Osteoblast (primary cell): Measurements from ENCODE around the gene FKBP7. TPM values are rescaled to one million over a fixed set of nuclear protein-coding genes. Genes with fewer than 3 reads are reported as not detected.
A peak's percentile ranks its signal among the peaks of the same experiment; 100 is the strongest.

Experiments used
- DNase-seq: peaks from one replicate; pipeline ENCODE4 v3.0.0; 2011; ENCODE audit warnings: low spot score, mixed read lengths; ENCODE audit not compliant: insufficient read length; ENCODE audit errors: missing footprints
- H2AFZ ChIP-seq: 2 replicates; pipeline ENCODE4 v1.6.0; 2011; ENCODE audit warnings: mild to moderate bottlenecking, low read length
- H3K27ac ChIP-seq: 2 replicates; pipeline ENCODE4 v1.5.1; 2011; ENCODE audit warnings: mild to moderate bottlenecking, low read depth, low read length, moderate library complexity
- H3K27me3 ChIP-seq: 2 replicates; pipeline ENCODE4 v1.6.0; 2012; ENCODE audit warnings: mild to moderate bottlenecking, control low read depth, inconsistent platforms, low read length, moderate library complexity; ENCODE audit not compliant: insufficient read depth
- H3K36me3 ChIP-seq: 2 replicates; pipeline ENCODE4 v1.5.1; 2011; ENCODE audit warnings: mild to moderate bottlenecking, low read length, control low read depth, moderate library complexity; ENCODE audit not compliant: insufficient read depth
- H3K4me1 ChIP-seq: 2 replicates; pipeline ENCODE4 v1.5.1; 2011; ENCODE audit warnings: mild to moderate bottlenecking, low read length, control low read depth, moderate library complexity; ENCODE audit not compliant: insufficient read depth
- H3K4me2 ChIP-seq: 2 replicates; pipeline ENCODE4 v1.6.0; 2011; ENCODE audit warnings: mild to moderate bottlenecking, low read length; ENCODE audit not compliant: insufficient read depth
- H3K4me3 ChIP-seq: fragments of 200-600 bp; sonication (generic); 3 replicates; pipeline ENCODE4 v1.5.1; 2012; ENCODE audit warnings: mild to moderate bottlenecking, low read length, inconsistent platforms; ENCODE audit not compliant: insufficient read depth
- H3K79me2 ChIP-seq: 2 replicates; pipeline ENCODE4 v1.6.0; 2012; ENCODE audit warnings: mild to moderate bottlenecking, low read length, control low read depth, inconsistent platforms; ENCODE audit not compliant: insufficient read depth
- H3K9me3 ChIP-seq: 2 replicates; pipeline ENCODE4 v1.5.1; 2011; ENCODE audit warnings: low read depth, low read length, control low read depth
- H4K20me1 ChIP-seq: 2 replicates; pipeline ENCODE4 v1.6.0; 2012; ENCODE audit warnings: mild to moderate bottlenecking, low read length, control low read depth; ENCODE audit not compliant: insufficient read depth
- total RNA-seq: library from RNA; depleted of rRNA; stranded (reverse); fragments of >200 nt; gene quantifications from 2 replicates; pipeline ENCODE4 v1.2.3, GENCODE V29; 2012
- TF ChIP-seq, protein P1 (sequence below): IDR thresholded peaks from 2 replicates; pipeline ENCODE4 v1.5.1; 2011; ENCODE audit warnings: mild to moderate bottlenecking, low read depth, low read length, moderate library complexity; ENCODE audit errors: extremely low read depth

FKBP7 gene
- total RNA-seq, 1 donor: 37.6 TPM

DNA sequence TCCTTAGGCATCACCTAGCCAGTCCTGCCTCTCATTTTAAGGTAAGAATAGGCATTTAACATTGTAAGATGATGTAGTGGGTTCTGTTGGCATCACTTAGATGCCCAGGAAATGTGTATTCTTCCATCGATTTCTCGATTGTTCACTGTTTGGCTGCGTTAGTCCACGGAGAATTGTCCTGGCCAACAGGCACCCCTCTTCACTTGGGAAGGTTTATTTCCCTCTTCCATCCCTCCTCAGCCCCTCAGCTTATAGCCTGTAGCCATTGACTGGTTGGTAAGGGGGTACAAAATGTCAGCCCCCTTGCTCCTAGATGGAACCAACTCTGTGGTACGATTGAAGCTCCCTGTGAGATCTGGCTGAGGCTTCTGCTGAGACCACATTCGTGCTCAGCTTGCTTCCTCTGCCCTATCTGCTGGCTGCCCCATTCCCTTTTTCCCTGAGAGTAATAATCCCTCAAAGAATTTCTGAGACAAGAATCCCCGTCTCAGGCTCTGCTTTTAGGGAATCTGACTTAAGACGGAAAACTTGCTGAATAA lies 45.3 kb upstream of the FKBP7 start:
- peak overlapping the region; percentile 81 for H3K27ac ChIP-seq

GRCh38 chr2:178522950-178523595 lies 44.7 kb upstream of the FKBP7 start:
- Histone ChIP-seq H3K27me3 (no peaks in the 10 kb centered on the region), H3K4me2 (peak overlapping the region; percentile 92), H3K36me3 (no peaks in the 10 kb centered on the region), H3K27ac (peak overlapping the region; percentile 81), H3K4me1 (no peaks in the 10 kb centered on the region), H2AFZ (peak overlapping the region; percentile 92), H3K9me3 (no peaks in the 10 kb centered on the region), H4K20me1 (no peaks in the 10 kb centered on the region), H3K4me3 (peak overlapping the region; percentile 82), H3K79me2 (peaks cover 38% of the 10 kb centered on the region)
- DNase-seq: peak; percentile 77
- TF ChIP-seq, protein P1, sequence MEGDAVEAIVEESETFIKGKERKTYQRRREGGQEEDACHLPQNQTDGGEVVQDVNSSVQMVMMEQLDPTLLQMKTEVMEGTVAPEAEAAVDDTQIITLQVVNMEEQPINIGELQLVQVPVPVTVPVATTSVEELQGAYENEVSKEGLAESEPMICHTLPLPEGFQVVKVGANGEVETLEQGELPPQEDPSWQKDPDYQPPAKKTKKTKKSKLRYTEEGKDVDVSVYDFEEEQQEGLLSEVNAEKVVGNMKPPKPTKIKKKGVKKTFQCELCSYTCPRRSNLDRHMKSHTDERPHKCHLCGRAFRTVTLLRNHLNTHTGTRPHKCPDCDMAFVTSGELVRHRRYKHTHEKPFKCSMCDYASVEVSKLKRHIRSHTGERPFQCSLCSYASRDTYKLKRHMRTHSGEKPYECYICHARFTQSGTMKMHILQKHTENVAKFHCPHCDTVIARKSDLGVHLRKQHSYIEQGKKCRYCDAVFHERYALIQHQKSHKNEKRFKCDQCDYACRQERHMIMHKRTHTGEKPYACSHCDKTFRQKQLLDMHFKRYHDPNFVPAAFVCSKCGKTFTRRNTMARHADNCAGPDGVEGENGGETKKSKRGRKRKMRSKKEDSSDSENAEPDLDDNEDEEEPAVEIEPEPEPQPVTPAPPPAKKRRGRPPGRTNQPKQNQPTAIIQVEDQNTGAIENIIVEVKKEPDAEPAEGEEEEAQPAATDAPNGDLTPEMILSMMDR: peak; percentile 79

More for the DNA sequence above, 45.3 kb upstream of the FKBP7 start:
- H3K4me3 ChIP-seq: peak overlapping the region; percentile 82
- TF ChIP-seq, protein P1: no peak
- peaks cover 42% of the 10 kb centered on the region for H3K79me2 ChIP-seq
- no peaks in the 10 kb centered on the region for H3K27me3 ChIP-seq
- H3K9me3 ChIP-seq: no peaks in the 10 kb centered on the region
- no peaks in the 10 kb centered on the region for H3K36me3 ChIP-seq
- H3K4me2 ChIP-seq: peak overlapping the region; percentile 92
- H2AFZ ChIP-seq: peak overlapping the region; percentile 92
- no peak for DNase-seq
- H3K4me1 ChIP-seq: no peaks in the 10 kb centered on the region
- H4K20me1 ChIP-seq: no peaks in the 10 kb centered on the region

DNA sequence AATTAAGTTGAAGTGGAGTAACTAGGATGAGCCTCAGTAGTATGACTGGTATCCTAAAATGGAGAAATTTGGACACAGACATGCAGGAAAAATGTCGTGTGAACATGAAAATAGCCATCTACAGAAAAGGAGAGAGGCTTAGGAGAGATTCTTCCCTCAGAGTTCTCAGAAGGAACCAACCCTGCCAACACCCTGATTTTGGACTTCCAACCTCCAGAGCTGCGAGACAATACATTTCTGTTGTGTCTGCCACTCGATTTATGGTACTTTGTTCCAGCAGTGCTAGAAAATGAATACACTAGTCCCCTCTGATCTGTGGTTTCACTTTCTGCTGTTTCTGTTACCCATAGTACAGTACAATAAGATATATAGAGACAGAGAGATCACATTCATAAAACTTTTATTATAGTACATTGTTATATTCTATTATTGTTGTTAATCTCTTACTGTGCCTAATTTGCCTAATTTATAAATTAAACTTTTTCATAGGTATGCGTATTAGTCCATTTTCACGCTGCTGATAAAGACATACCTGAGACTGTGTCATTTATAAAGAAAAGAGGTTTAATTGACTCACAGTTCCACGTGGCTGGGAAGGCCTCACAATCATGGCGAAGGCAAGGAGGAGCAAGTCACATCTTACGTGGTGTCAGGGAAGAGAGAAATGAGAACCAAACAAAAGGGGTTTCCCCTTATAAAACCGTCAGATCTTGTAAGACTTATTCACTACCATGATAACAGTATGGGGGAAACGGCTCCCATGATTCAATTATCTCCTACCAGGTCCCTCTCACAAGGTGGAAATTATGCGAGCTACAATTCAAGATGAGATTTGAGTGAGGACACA lies 43.1 kb upstream of the FKBP7 start:
- Histone ChIP-seq H3K4me2 (no peak overlapping the region), H2AFZ (no peak overlapping the region), H3K79me2 (peaks cover 23% of the 10 kb centered on the region), H3K36me3 (no peaks in the 10 kb centered on the region), H3K4me1 (no peaks in the 10 kb centered on the region), H3K4me3 (no peak overlapping the region), H3K9me3 (no peaks in the 10 kb centered on the region), H4K20me1 (no peaks in the 10 kb centered on the region), H3K27ac (no peak overlapping the region), H3K27me3 (no peaks in the 10 kb centered on the region)
- TF ChIP-seq, protein P1: no peak
- no peak for DNase-seq

DNA sequence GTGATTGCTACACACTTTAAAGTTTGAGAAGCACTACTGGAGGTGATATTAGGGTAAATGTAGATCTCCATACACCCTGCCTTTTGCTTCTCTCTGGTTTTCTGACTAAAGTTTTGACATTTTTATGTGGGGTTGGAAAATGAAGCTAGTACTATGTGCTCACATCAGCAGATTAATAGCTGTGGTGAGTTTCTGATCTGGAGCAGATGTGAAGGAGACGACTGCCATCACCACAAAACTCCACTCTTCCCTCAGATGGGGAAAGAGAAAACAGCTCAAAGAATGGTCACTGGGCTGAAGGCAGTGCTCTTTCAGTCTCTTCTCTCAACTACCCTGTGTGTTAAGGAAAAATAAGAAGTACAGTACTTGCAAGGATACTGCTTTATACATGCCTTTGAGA lies 39.1 kb upstream of the FKBP7 start:
- Histone ChIP-seq H3K4me2 (no peak overlapping the region), H2AFZ (no peak overlapping the region), H3K27ac (no peak overlapping the region), H4K20me1 (no peaks in the 10 kb centered on the region), H3K36me3 (no peaks in the 10 kb centered on the region), H3K4me1 (peaks cover 22% of the 10 kb centered on the region), H3K4me3 (no peak overlapping the region), H3K27me3 (no peaks in the 10 kb centered on the region), H3K9me3 (no peaks in the 10 kb centered on the region), H3K79me2 (no peaks in the 10 kb centered on the region)
- TF ChIP-seq, protein P1: no peak
- DNase-seq: no peak
